ENCODE results near the gene PLEKHH3. TPM values are rescaled to one million over a fixed set of nuclear protein-coding genes. Genes with fewer than 3 reads are reported as not detected.

Gene PLEKHH3
- 1 to 10 TPM; 1.8 to 3.1 TPM for total RNA-seq

- Mint-ChIP-seq H3K9me3 (no peaks in the 10 kb centered on the region), H3K27ac (peak within 1 kb of the TSS; percentile 77), H3K27me3 (peaks cover 45% of the 10 kb centered on the region), H3K36me3 (ENCODE audit: low read depth) (no peaks in the 10 kb centered on the region), H3K4me3 (peak within 1 kb of the TSS; percentile 77), H3K4me1 (peaks cover 46% of the 10 kb centered on the region)
- POLR2A ChIA-PET = interaction anchor here (0.6 to 4.8 kb wide), 7 partner anchors 8 to 322 kb away, joined by 3 to 36 read pairs (median 4); partner anchors contain the start of genes PSMC3IP, RETREG3, RPL27 and TUBG1
- CTCF ChIA-PET = interaction anchor here (1.3 to 4.8 kb wide), 3 partner anchors 67 to 98 kb away, joined by 3 to 62 read pairs (median 14); partner anchors contain the start of genes PSMC3IP, RETREG3 and TUBG1
- peak; percentile 31 for DNase-seq
Measured at GRCh38 chr17:42676424-42677011, at the start of gene PLEKHH3. PLEKHH3 (minus strand) TSS chr17:42676994; CDS start chr17:42676563, 431 bp downstream.

- Mint-ChIP-seq H3K4me1 (peaks cover 2% of the 10 kb centered on the region), H3K27ac (no peak overlapping the region), H3K36me3 (ENCODE audit: low read depth) (peaks cover 41% of the 10 kb centered on the region), H3K9me3 (no peaks in the 10 kb centered on the region), H3K4me3 (no peak overlapping the region), H3K27me3 (no peaks in the 10 kb centered on the region)
- ChIA-PET POLR2A (no interaction called here), CTCF (interaction anchor here (1.1 to 2.9 kb wide), 3 partner anchors 10 to 147 kb away, joined by 3 to 16 read pairs (median 4); no protein-coding TSS in a partner anchor)
- no peak for DNase-seq
Measured at GRCh38 chr17:42725143-42725542, 48.3 kb upstream of the PLEKHH3 start.

GRCh38 chr17:42723636-42724035 is 46.8 kb upstream of the PLEKHH3 start:
- ChIA-PET POLR2A (no interaction called here), CTCF (no interaction called here)
- DNase-seq = no peak
- no peak overlapping the region for H3K27ac Mint-ChIP-seq
- peaks cover 2% of the 10 kb centered on the region for H3K4me1 Mint-ChIP-seq
- H3K4me3 Mint-ChIP-seq = no peak overlapping the region
- H3K27me3 Mint-ChIP-seq = no peaks in the 10 kb centered on the region
- H3K9me3 Mint-ChIP-seq = no peaks in the 10 kb centered on the region
- peaks cover 48% of the 10 kb centered on the region for H3K36me3 Mint-ChIP-seq (ENCODE audit: low read depth)

- Mint-ChIP-seq H3K9me3 (no peaks in the 10 kb centered on the region), H3K27ac (no peak overlapping the region), H3K36me3 (ENCODE audit: low read depth) (peaks cover 61% of the 10 kb centered on the region), H3K4me3 (no peak overlapping the region), H3K4me1 (peaks cover 2% of the 10 kb centered on the region), H3K27me3 (no peaks in the 10 kb centered on the region)
- DNase-seq = no peak
- ChIA-PET POLR2A (no interaction called here), CTCF (interaction anchor here (0.7 to 3.5 kb wide), 4 partner anchors 7 to 143 kb away, joined by 3 to 20 read pairs (median 6); no protein-coding TSS in a partner anchor)
Measured at GRCh38 chr17:42720996-42721583, 44.3 kb upstream of the PLEKHH3 start.

GRCh38 chr17:42709561-42709960 is 32.8 kb upstream of the PLEKHH3 start:
- Mint-ChIP-seq H3K27ac (no peak overlapping the region), H3K9me3 (no peaks in the 10 kb centered on the region)
- POLR2A ChIA-PET = no interaction called here

GRCh38 chr17:42708588-42708987 is 31.8 kb upstream of the PLEKHH3 start:
- Mint-ChIP-seq H3K36me3 (ENCODE audit: low read depth) (peaks cover 85% of the 10 kb centered on the region), H3K27ac (no peak overlapping the region), H3K27me3 (no peaks in the 10 kb centered on the region), H3K4me3 (no peak overlapping the region), H3K9me3 (no peaks in the 10 kb centered on the region), H3K4me1 (peaks cover 36% of the 10 kb centered on the region)
- no peak for DNase-seq
- ChIA-PET POLR2A (interaction anchor here (1.3 kb wide), 1 partner anchor 29 kb away, joined by 5 read pairs; no protein-coding TSS in a partner anchor), CTCF (interaction anchor here (1.2 to 1.8 kb wide), 2 partner anchors 55 to 130 kb away, joined by 3 to 4 read pairs; no protein-coding TSS in a partner anchor)

More at GRCh38 chr17:42709561-42709960, 32.8 kb upstream of the PLEKHH3 start:
- Mint-ChIP-seq H3K27me3 (no peaks in the 10 kb centered on the region), H3K36me3 (ENCODE audit: low read depth) (peaks cover 85% of the 10 kb centered on the region), H3K4me3 (no peak overlapping the region), H3K4me1 (peaks cover 32% of the 10 kb centered on the region)
- CTCF ChIA-PET = interaction anchor here (1.2 to 1.8 kb wide), 2 partner anchors 54 to 131 kb away, joined by 3 to 4 read pairs; no protein-coding TSS in a partner anchor
- DNase-seq = no peak

- Mint-ChIP-seq H3K9me3 (no peaks in the 10 kb centered on the region), H3K4me1 (peaks cover 36% of the 10 kb centered on the region), H3K36me3 (ENCODE audit: low read depth) (peaks cover 81% of the 10 kb centered on the region), H3K27ac (peak overlapping the region; percentile 5), H3K4me3 (no peak overlapping the region), H3K27me3 (no peaks in the 10 kb centered on the region)
- ChIA-PET CTCF (interaction anchor here (0.7 to 1.4 kb wide), 3 partner anchors 53 to 98 kb away, joined by 3 to 4 read pairs (median 4); partner anchors contain the start of gene RETREG3), POLR2A (interaction anchor here (0.6 to 1.7 kb wide), 3 partner anchors 9 to 116 kb away, joined by 3 to 7 read pairs (median 4); no protein-coding TSS in a partner anchor)
- peak; percentile 76 for DNase-seq
Measured at GRCh38 chr17:42706732-42707131, 29.9 kb upstream of the PLEKHH3 start.

GRCh38 chr17:42704837-42705494 is 28.2 kb upstream of the PLEKHH3 start:
- Mint-ChIP-seq H3K36me3 (ENCODE audit: low read depth) (peaks cover 71% of the 10 kb centered on the region), H3K27ac (no peak overlapping the region), H3K9me3 (no peaks in the 10 kb centered on the region), H3K27me3 (no peaks in the 10 kb centered on the region), H3K4me3 (no peak overlapping the region), H3K4me1 (peaks cover 36% of the 10 kb centered on the region)
- no peak for DNase-seq
- ChIA-PET POLR2A (interaction anchor here (0.6 to 1.5 kb wide), 4 partner anchors 24 to 281 kb away, joined by 3 read pairs; no protein-coding TSS in a partner anchor), CTCF (interaction anchor here (1.4 kb wide), 1 partner anchor 59 kb away, joined by 3 read pairs; no protein-coding TSS in a partner anchor)

GRCh38 chr17:42704490-42704836 is 27.7 kb upstream of the PLEKHH3 start:
- ChIA-PET CTCF (no interaction called here), POLR2A (interaction anchor here (0.6 to 1.5 kb wide), 5 partner anchors 24 to 294 kb away, joined by 3 read pairs; partner anchors contain the start of gene RPL27)
- Mint-ChIP-seq H3K9me3 (no peaks in the 10 kb centered on the region), H3K4me3 (no peak overlapping the region), H3K27ac (no peak overlapping the region), H3K4me1 (peaks cover 36% of the 10 kb centered on the region), H3K36me3 (ENCODE audit: low read depth) (peaks cover 66% of the 10 kb centered on the region), H3K27me3 (no peaks in the 10 kb centered on the region)
- no peak for DNase-seq

GRCh38 chr17:42702446-42702845 is 25.7 kb upstream of the PLEKHH3 start:
- POLR2A ChIA-PET = no interaction called here
- H3K4me1 Mint-ChIP-seq = peaks cover 29% of the 10 kb centered on the region
- H3K27me3 Mint-ChIP-seq = peaks cover 2% of the 10 kb centered on the region
- no peak overlapping the region for H3K27ac Mint-ChIP-seq
- DNase-seq = no peak
- CTCF ChIA-PET = no interaction called here
- peaks cover 48% of the 10 kb centered on the region for H3K36me3 Mint-ChIP-seq (ENCODE audit: low read depth)
- no peak overlapping the region for H3K4me3 Mint-ChIP-seq
- H3K9me3 Mint-ChIP-seq = no peaks in the 10 kb centered on the region

- Mint-ChIP-seq H3K4me1 (peaks cover 14% of the 10 kb centered on the region), H3K36me3 (ENCODE audit: low read depth) (peaks cover 38% of the 10 kb centered on the region), H3K27me3 (peaks cover 2% of the 10 kb centered on the region), H3K9me3 (no peaks in the 10 kb centered on the region), H3K4me3 (no peak overlapping the region), H3K27ac (no peak overlapping the region)
- CTCF ChIA-PET = no interaction called here
- POLR2A ChIA-PET = interaction anchor here (1.0 kb wide), 1 partner anchor 73 kb away, joined by 3 read pairs; no protein-coding TSS in a partner anchor
- DNase-seq = no peak
Measured at GRCh38 chr17:42700586-42701289, 23.9 kb upstream of the PLEKHH3 start.

- Mint-ChIP-seq H3K4me3 (no peak overlapping the region), H3K36me3 (ENCODE audit: low read depth) (peaks cover 28% of the 10 kb centered on the region), H3K27me3 (peaks cover 2% of the 10 kb centered on the region), H3K27ac (no peak overlapping the region), H3K9me3 (no peaks in the 10 kb centered on the region), H3K4me1 (peaks cover 3% of the 10 kb centered on the region)
- no peak for DNase-seq
- CTCF ChIA-PET = no interaction called here
- POLR2A ChIA-PET = no interaction called here
Measured at GRCh38 chr17:42699415-42699740, 22.6 kb upstream of the PLEKHH3 start.
